IMR-90 (cell line): ENCODE data around the gene F2. TPM values are rescaled to one million over a fixed set of nuclear protein-coding genes. Genes with fewer than 3 reads are reported as not detected.
A peak's percentile ranks its signal among the peaks of the same experiment; 100 is the strongest.
"Not testable (repeated sequence)": the region's sequence is repeated elsewhere in the genome, so short reads cannot be mapped to it uniquely, and the experiment has no call there.

ENCODE experiments used
- ATAC-seq: fragments of 200-7000 bp; cut with Tn5 transposase; 2 replicates; pipeline ENCODE4 v1.9.1; 2020; ENCODE audit warnings: low read depth, mild to moderate bottlenecking, moderate library complexity
- BruUV-seq: library from RNA; stranded (reverse); fragments of 400-500 nt; replicated peaks from 2 replicates; lab custom pipeline; 2021; lab: Mats Ljungman, UMichigan
- CTCF ChIA-PET: fragments of 300-600 bp; formaldehyde crosslinking; extraction: SDS; loops from one replicate; lab custom pipeline; 2021; ENCODE audit warnings: antibody characterized with exemption; lab: Yijun Ruan, JAX
- POLR2A ChIA-PET: fragments of 300-600 bp; sonication (Branson Sonifier 250); formaldehyde crosslinking; loops from one replicate; lab custom pipeline; 2022; ENCODE audit warnings: antibody characterized with exemption; ENCODE audit not compliant: unreplicated experiment; lab: Charles Lee
- DNase-seq: peaks from one replicate; pipeline ENCODE4 v3.0.0; 2013
- H2AFZ ChIP-seq: replicated peaks from 2 replicates; pipeline ENCODE3; 2013; ENCODE audit warnings: low read length, mild to moderate bottlenecking; ENCODE audit not compliant: poor library complexity
- H2AK5ac ChIP-seq: 2 replicates; pipeline ENCODE4 v1.6.1; 2013; ENCODE audit warnings: low read depth, low read length, inconsistent platforms
- H2AK9ac ChIP-seq: replicated peaks from 2 replicates; pipeline ENCODE3; 2013; ENCODE audit warnings: mild to moderate bottlenecking, low read depth, low read length, moderate library complexity; ENCODE audit not compliant: poor library complexity
- H2BK120ac ChIP-seq: 2 replicates; pipeline ENCODE4 v1.6.1; 2013; ENCODE audit warnings: low read depth, low read length, inconsistent platforms
- H2BK15ac ChIP-seq: 3 replicates; pipeline ENCODE4 v1.6.1; 2013; ENCODE audit warnings: low read depth, low read length, inconsistent platforms
- H2BK20ac ChIP-seq: 2 replicates; pipeline ENCODE4 v1.6.1; 2013; ENCODE audit warnings: low read depth, mild to moderate bottlenecking, inconsistent platforms, low read length, moderate library complexity
- H2BK5ac ChIP-seq: 2 replicates; pipeline ENCODE4 v1.6.1; 2013; ENCODE audit warnings: mild to moderate bottlenecking, low read depth, low read length, inconsistent platforms; ENCODE audit not compliant: poor library complexity, severe bottlenecking
- H3K14ac ChIP-seq: replicated peaks from 2 replicates; pipeline ENCODE4 v1.6.1; 2013; ENCODE audit warnings: low read depth, low read length, inconsistent platforms
- H3K18ac ChIP-seq: 2 replicates; pipeline ENCODE4 v1.6.1; 2013; ENCODE audit warnings: low read depth, low read length, control low read depth
- H3K23ac ChIP-seq: 2 replicates; pipeline ENCODE4 v1.6.1; 2013; ENCODE audit warnings: low read depth, low read length, inconsistent platforms
- H3K27ac ChIP-seq: 2 replicates; pipeline ENCODE4 v1.5.1; 2013; ENCODE audit warnings: mild to moderate bottlenecking, control low read depth, low read length; ENCODE audit not compliant: insufficient read depth
- H3K27me3 ChIP-seq: 2 replicates; pipeline ENCODE4 v1.6.1; 2013; ENCODE audit warnings: low read length; ENCODE audit not compliant: control insufficient read depth, insufficient read depth
- H3K36me3 ChIP-seq: 2 replicates; pipeline ENCODE4 v1.6.1; 2013; ENCODE audit warnings: low read length, mixed read lengths; ENCODE audit not compliant: control insufficient read depth, insufficient read depth
- H3K4ac ChIP-seq: 2 replicates; pipeline ENCODE4 v1.6.1; 2013; ENCODE audit warnings: low read depth, low read length, inconsistent platforms
- H3K4me1 ChIP-seq: 2 replicates; pipeline ENCODE4 v1.6.1; 2013; ENCODE audit warnings: low read length, mixed read lengths; ENCODE audit not compliant: control insufficient read depth, insufficient read depth
- H3K4me2 ChIP-seq: 2 replicates; pipeline ENCODE4 v1.6.1; 2013; ENCODE audit warnings: low read depth, mild to moderate bottlenecking, control low read depth, low read length, moderate library complexity
- H3K4me3 ChIP-seq: 2 replicates; pipeline ENCODE4 v1.5.1; 2013; ENCODE audit warnings: low read depth, mild to moderate bottlenecking, control low read depth, low read length, moderate library complexity; ENCODE audit not compliant: insufficient read depth
- H3K56ac ChIP-seq: 2 replicates; pipeline ENCODE4 v1.6.1; 2013; ENCODE audit warnings: low read length, inconsistent platforms; ENCODE audit not compliant: insufficient read depth; ENCODE audit errors: extremely low read depth
- H3K79me1 ChIP-seq, 2 experiments: 2 replicates each; pipeline ENCODE4 v1.6.1; 2013; ENCODE audit warnings: low read length in 2 of 2, inconsistent platforms in 1 of 2, low read depth in 1 of 2
- H3K9ac ChIP-seq: 2 replicates; pipeline ENCODE4 v1.6.1; 2013; ENCODE audit warnings: low read depth, low read length, control low read depth
- H3K9me1 ChIP-seq: 2 replicates; pipeline ENCODE4 v1.6.1; 2013; ENCODE audit warnings: low read length, inconsistent platforms; ENCODE audit not compliant: insufficient read depth
- H3K9me3 ChIP-seq: 2 replicates; pipeline ENCODE4 v1.6.1; 2013; ENCODE audit warnings: low read length; ENCODE audit not compliant: control insufficient read depth, insufficient read depth
- H4K20me1 ChIP-seq: 2 replicates; pipeline ENCODE4 v1.6.1; 2013; ENCODE audit warnings: low read length, inconsistent platforms; ENCODE audit not compliant: insufficient read depth
- H4K5ac ChIP-seq: 2 replicates; pipeline ENCODE4 v1.6.1; 2013; ENCODE audit warnings: mild to moderate bottlenecking, low read depth, low read length, control low read depth
- H4K8ac ChIP-seq, 2 experiments: 2 replicates each; pipeline ENCODE4 v1.6.1; 2013; ENCODE audit warnings: low read depth in 2 of 2, low read length in 2 of 2, control low read depth in 1 of 2, inconsistent platforms in 1 of 2
- H4K91ac ChIP-seq: 2 replicates; pipeline ENCODE4 v1.6.1; 2013; ENCODE audit warnings: low read depth, low read length, inconsistent platforms; ENCODE audit not compliant: insufficient read depth
- CEBPB ChIP-seq: IDR thresholded peaks from 2 replicates; pipeline ENCODE4 v1.6.1; 2012; ENCODE audit warnings: low read depth, low read length, improper control_type of control experiment
- CHD1 ChIP-seq: IDR thresholded peaks from 2 replicates; pipeline ENCODE4 v1.6.1; 2012; ENCODE audit warnings: low read depth, low read length, improper control_type of control experiment
- WGBS, 2 experiments: methylation state at CpG; one replicate each; pipeline versions ENCODE4 v1.1.5 to v1.1.7; 2013; ENCODE audit warnings: missing lambda C conversion rate in 2 of 2; ENCODE audit not compliant: insufficient read length in 1 of 2; ENCODE audit errors: extremely low coverage in 2 of 2; 5-methylcytosine and 5-hydroxymethylcytosine counted together
- dilution Hi-C: fragments of 300-500 bp; cut with HindIII; formaldehyde crosslinking; loops from one replicate; pipeline ENCODE4 v1.14.3; 2018; ENCODE audit warnings: low sequenced_read_pairs; ENCODE audit not compliant: unreplicated experiment
- in situ Hi-C: fragments of 300-500 bp; cut with MboI; formaldehyde crosslinking; loops from 3 replicates; pipeline ENCODE4 v1.14.3; 2019; ENCODE audit warnings: low sequenced_read_pairs, inconsistent platforms, mixed read lengths
- intact Hi-C: fragments of 100-400 bp; cut with micrococcal nuclease; formaldehyde crosslinking; loops from 2 replicates; pipeline ENCODE4 v1.10.0; 2022
- polyA plus RNA-seq, 3 experiments: library from polyadenylated mRNA; depleted of rRNA; stranded (reverse); fragments of >200 nt; gene quantifications; 2 replicates each; pipeline ENCODE4 v1.2.3, GENCODE V29; 2012; ENCODE audit warnings: low replicate concordance in 1 of 3
- total RNA-seq: library from RNA; depleted of rRNA; stranded (reverse); fragments of >200 nt; gene quantifications from 2 replicates; pipeline ENCODE4 v1.2.3, GENCODE V29; 2012

F2 gene
- total and polyA plus RNA-seq, 2 of the 4 experiments (the other 2 are of a cell fraction) = not detected

- Histone ChIP-seq H3K4me3 (no peak overlapping the region), H3K23ac (no peak overlapping the region), H2BK5ac (no peak overlapping the region), H4K91ac (no peak overlapping the region), H4K20me1 (no peaks in the 10 kb centered on the region), H3K56ac (no peak overlapping the region), H3K27me3 (no peaks in the 10 kb centered on the region), H3K9me1 (peaks cover 20% of the 10 kb centered on the region), H3K27ac (no peak overlapping the region), H2AFZ (no peak overlapping the region), H3K79me1 (peaks cover 0 to 21% of the 10 kb centered on the region in 2 experiments; a peak in 3 of 4 replicates), H2AK5ac (peak overlapping the region; percentile 56; the same call in 1 of the 2 replicates), H3K14ac (no peak overlapping the region), H3K4me2 (no peak overlapping the region), H3K4ac (no peak overlapping the region), H4K8ac (peak overlapping the region in 1 of 2 experiments; percentile 21; a peak in 1 of 4 replicates), H3K18ac (no peak overlapping the region), H2BK15ac (no peak overlapping the region; the same call in 2 of the 3 replicates), H2BK20ac (peak overlapping the region; percentile 46; the same call in 1 of the 2 replicates), H3K4me1 (peaks cover 15% of the 10 kb centered on the region), H4K5ac (no peak overlapping the region), H2AK9ac (no peak overlapping the region), H3K36me3 (peaks cover 2% of the 10 kb centered on the region; the same call in 1 of the 2 replicates), H2BK120ac (peak overlapping the region; percentile 29; the same call in 1 of the 2 replicates), H3K9ac (no peak overlapping the region), H3K9me3 (no peaks in the 10 kb centered on the region)
- dilution Hi-C loops (no loop called here), intact Hi-C loops (no loop called here), in situ Hi-C loops (no loop called here)
- ChIA-PET CTCF (interaction anchor here (0.6 kb wide), 1 partner anchor 15 kb away, joined by 3 read pairs; no protein-coding TSS in a partner anchor), POLR2A (no interaction called here)
- TF ChIP-seq CEBPB (0 out of 2 replicates have a peak, but pooled peaks have one; percentile 3), CHD1 (no peak)
- WGBS, 2 experiments = 80% methylated on average over 1 of the region's 7 CpGs; no CpG with 5 or more reads in 1 of the 2 experiments
- BruUV-seq = no TSS peak
- DNase-seq = no peak
- ATAC-seq = no peak
Measured at GRCh38 chr11:46712874-46713576, 6.0 kb upstream of the F2 start.

DNA sequence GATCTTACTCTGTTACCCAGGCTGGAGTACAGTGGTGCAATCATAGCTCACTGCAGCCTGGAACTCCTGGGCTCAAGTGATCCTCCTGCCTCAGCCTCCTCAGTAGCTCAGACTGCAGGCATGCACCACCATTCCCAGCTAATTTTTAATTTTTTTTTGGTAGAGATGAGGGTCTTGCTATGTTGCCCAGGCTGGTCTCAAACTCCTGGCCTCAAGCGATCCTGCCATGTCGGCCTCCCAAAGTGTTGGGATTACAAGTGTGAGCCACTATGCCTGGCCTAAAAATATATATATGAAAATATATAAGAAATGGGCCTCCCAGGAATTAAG lies 1.2 kb upstream of the F2 start:
- H3K23ac ChIP-seq = peak overlapping the region; percentile 65; the same call in 1 of the 2 replicates

More for the DNA sequence above, 1.2 kb upstream of the F2 start:
- Histone ChIP-seq H2BK15ac (peak overlapping the region; percentile 19; the same call in 1 of the 3 replicates), H2BK120ac (peak overlapping the region; percentile 77), H3K9me1 (peaks cover 19% of the 10 kb centered on the region), H3K18ac (peak overlapping the region; percentile 76; the same call in 1 of the 2 replicates), H2BK20ac (peak overlapping the region; percentile 25; the same call in 1 of the 2 replicates), H4K8ac (peak overlapping the region; percentile 3 to 69; a peak in 2 of 4 replicates), H3K4ac (peak overlapping the region; percentile 78), H4K5ac (peak overlapping the region; percentile 98), H3K4me1 (peaks cover 14% of the 10 kb centered on the region), H2AFZ (peak overlapping the region; percentile 87)
- BruUV-seq, H3K36me3 ChIP-seq, H3K56ac ChIP-seq, H4K20me1 ChIP-seq, H3K9ac ChIP-seq, ATAC-seq, H4K91ac ChIP-seq, H3K14ac ChIP-seq, H3K27ac ChIP-seq, dilution Hi-C loops, H2BK5ac ChIP-seq, in situ Hi-C loops, H3K79me1 ChIP-seq, intact Hi-C loops, CTCF ChIA-PET, H3K27me3 ChIP-seq, H3K9me3 ChIP-seq, H2AK5ac ChIP-seq, POLR2A ChIA-PET, H2AK9ac ChIP-seq, H3K4me2 ChIP-seq, H3K4me3 ChIP-seq, DNase-seq: not testable (repeated sequence)
- no CpG with 5 or more reads among the region's 2 CpGs for WGBS, 2 experiments
